Breast epithelium (tissue), 3 donors: Measurements from ENCODE around the gene SPOCK1.

Experiments
- POLR2A ChIP-seq: fragments of 450-650 bp; IDR thresholded peaks from one replicate; pipeline ENCODE4 v1.6.1; 2016; ENCODE audit warnings: antibody characterized with exemption, mild to moderate bottlenecking, moderate library complexity
- TF ChIP-seq, protein P1 (sequence below), 3 donors: fragments of 450-650 bp; IDR thresholded peaks; one replicate each; pipeline ENCODE4 v1.5.1; 2016 to 2017; ENCODE audit warnings: antibody characterized with exemption in 3 of 3, mild to moderate bottlenecking in 3 of 3, moderate library complexity in 3 of 3

DNA sequence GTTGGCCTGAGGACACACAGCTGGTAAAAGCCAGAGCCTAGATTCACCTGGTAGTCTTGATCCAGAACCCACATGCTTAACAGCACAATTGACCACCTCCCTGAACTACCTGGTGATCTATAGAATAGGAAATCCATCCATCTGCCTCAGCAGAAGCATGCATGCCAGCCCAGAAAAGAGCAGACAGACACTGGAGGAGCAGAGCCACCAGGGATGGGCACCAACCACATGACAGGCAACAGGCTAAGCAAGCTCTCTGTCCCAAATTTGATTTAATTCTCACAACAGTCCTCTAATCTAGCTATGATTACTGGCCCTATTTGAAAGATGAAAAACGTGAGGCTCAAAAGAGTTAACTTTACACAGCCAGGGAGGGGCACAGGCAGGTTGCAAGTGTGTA is 208.1 kb downstream of the SPOCK1 start:
- TF ChIP-seq, protein P1, sequence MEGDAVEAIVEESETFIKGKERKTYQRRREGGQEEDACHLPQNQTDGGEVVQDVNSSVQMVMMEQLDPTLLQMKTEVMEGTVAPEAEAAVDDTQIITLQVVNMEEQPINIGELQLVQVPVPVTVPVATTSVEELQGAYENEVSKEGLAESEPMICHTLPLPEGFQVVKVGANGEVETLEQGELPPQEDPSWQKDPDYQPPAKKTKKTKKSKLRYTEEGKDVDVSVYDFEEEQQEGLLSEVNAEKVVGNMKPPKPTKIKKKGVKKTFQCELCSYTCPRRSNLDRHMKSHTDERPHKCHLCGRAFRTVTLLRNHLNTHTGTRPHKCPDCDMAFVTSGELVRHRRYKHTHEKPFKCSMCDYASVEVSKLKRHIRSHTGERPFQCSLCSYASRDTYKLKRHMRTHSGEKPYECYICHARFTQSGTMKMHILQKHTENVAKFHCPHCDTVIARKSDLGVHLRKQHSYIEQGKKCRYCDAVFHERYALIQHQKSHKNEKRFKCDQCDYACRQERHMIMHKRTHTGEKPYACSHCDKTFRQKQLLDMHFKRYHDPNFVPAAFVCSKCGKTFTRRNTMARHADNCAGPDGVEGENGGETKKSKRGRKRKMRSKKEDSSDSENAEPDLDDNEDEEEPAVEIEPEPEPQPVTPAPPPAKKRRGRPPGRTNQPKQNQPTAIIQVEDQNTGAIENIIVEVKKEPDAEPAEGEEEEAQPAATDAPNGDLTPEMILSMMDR (IDR thresholded peaks at IDR 0.05), result no peak
- TF ChIP-seq POLR2A, result no peak
